K562 (cell line): Measurements from ENCODE around the gene OR7D2.

Experiments used
- CHD4 ChIP-seq: fragments of 200-600 bp; sonication (generic); IDR thresholded peaks from 3 replicates; pipeline ENCODE4 v1.6.1; 2012; ENCODE audit warnings: low read depth, mild to moderate bottlenecking, mixed read lengths, low read length, inconsistent platforms; ENCODE audit not compliant: insufficient read depth, insufficient replicate concordance, poor library complexity, severe bottlenecking
- CTCF ChIP-seq, 3 experiments: IDR thresholded peaks in 2 of 3; conservative IDR thresholded peaks in 1 of 3; 2 replicates each; pipeline ENCODE4 v1.5.1; 2011 to 2012; ENCODE audit warnings: low read length in 3 of 3, mild to moderate bottlenecking in 3 of 3, control low read depth in 2 of 3, improper control_type of control experiment in 1 of 3, inconsistent platforms in 1 of 3, low read depth in 1 of 3, mixed read lengths in 1 of 3, moderate library complexity in 1 of 3; ENCODE audit not compliant: insufficient read depth in 2 of 3
- DACH1 ChIP-seq: fragments of 450-650 bp; IDR thresholded peaks from 2 replicates; pipeline ENCODE4 v1.6.1; 2018; ENCODE audit not compliant: partially characterized antibody
- HIVEP1 ChIP-seq: fragments of 250-450 bp; sonication (Bioruptor Pico); IDR thresholded peaks from 2 replicates; pipeline ENCODE4 v1.4.0; 2020; ENCODE audit warnings: mild to moderate bottlenecking
- MEIS2 ChIP-seq: fragments of 450-650 bp; IDR thresholded peaks from 2 replicates; pipeline ENCODE4 v1.6.1; 2014; ENCODE audit warnings: mild to moderate bottlenecking; ENCODE audit not compliant: partially characterized antibody
- NR2C1 ChIP-seq, 2 experiments: fragments of 450-650 bp; IDR thresholded peaks; 2 replicates each; pipeline ENCODE4 v1.6.1; 2017; ENCODE audit warnings: mild to moderate bottlenecking in 2 of 2, antibody characterized with exemption in 1 of 2, inconsistent platforms in 1 of 2, missing compliant biosample characterization in 1 of 2, missing genetic modification characterization in 1 of 2
- PKNOX1 ChIP-seq: fragments of 450-650 bp; IDR thresholded peaks from 2 replicates; pipeline ENCODE4 v1.6.1; 2016
- ZNF140 ChIP-seq: fragments of 250-450 bp; sonication (Bioruptor Pico); IDR thresholded peaks from 2 replicates; pipeline ENCODE4 v1.8.0; 2021; ENCODE audit warnings: moderate library complexity, mild to moderate bottlenecking, inconsistent platforms

DNA sequence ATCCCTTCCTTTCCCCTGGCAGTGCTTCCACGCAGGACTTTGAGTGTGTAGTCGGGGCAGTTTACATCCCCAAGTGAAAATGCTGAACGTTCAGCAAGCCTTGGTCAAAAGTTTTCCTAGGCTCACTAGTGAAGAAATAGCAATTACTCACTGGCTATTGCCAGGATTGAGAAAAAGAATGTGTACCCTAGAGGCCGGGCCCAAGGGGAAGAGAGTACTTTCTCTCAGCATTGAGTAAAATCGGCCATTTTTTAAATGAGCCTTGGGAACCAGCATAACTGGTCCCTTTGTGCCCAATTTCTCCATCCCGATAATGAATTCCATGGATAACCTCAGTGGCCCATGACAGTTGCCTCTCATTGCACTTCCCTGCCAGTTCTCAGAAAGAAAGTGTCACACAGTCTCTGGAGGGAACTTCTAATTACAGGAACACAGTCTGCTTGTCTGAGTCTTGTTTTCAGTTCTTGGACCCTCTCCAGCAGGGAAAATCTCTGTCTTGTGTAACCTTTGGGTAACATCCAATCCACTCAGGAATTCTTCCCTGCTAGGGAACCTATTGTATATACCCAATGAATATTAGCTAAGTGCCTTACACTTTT lies 7.3 kb upstream of the OR7D2 start:
- TF ChIP-seq CTCF (IDR thresholded peaks at IDR 0.05 in 2 of 3, conservative IDR thresholded peaks at IDR 0.05 in 1 of 3; ENCODE audit: insufficient read depth in 2 of 3, low read depth in 1 of 3, low read length in 3 of 3) (no peak), HIVEP1 (CRISPR knock-in tag) (no peak), DACH1 (no peak), ZNF140 (CRISPR knock-in tag) (no peak), MEIS2 (no peak), NR2C1 (IDR thresholded peaks at IDR 0.05) (no peak), NR2C1 (tag; IDR thresholded peaks at IDR 0.05) (no peak), CHD4 (no peak), PKNOX1 (no peak)
